Measurements from ENCODE around the gene MRPS22. TPM values are rescaled to one million over a fixed set of nuclear protein-coding genes. Genes with fewer than 3 reads are reported as not detected.
A peak's percentile ranks its signal among the peaks of the same experiment; 100 is the strongest.

The MRPS22 gene
- total and polyA plus RNA-seq, 2 of the 13 experiments (the other 11 are each of a cell fraction or from before 2014, with no cell fraction given): 52.7 to 113 TPM

DNA sequence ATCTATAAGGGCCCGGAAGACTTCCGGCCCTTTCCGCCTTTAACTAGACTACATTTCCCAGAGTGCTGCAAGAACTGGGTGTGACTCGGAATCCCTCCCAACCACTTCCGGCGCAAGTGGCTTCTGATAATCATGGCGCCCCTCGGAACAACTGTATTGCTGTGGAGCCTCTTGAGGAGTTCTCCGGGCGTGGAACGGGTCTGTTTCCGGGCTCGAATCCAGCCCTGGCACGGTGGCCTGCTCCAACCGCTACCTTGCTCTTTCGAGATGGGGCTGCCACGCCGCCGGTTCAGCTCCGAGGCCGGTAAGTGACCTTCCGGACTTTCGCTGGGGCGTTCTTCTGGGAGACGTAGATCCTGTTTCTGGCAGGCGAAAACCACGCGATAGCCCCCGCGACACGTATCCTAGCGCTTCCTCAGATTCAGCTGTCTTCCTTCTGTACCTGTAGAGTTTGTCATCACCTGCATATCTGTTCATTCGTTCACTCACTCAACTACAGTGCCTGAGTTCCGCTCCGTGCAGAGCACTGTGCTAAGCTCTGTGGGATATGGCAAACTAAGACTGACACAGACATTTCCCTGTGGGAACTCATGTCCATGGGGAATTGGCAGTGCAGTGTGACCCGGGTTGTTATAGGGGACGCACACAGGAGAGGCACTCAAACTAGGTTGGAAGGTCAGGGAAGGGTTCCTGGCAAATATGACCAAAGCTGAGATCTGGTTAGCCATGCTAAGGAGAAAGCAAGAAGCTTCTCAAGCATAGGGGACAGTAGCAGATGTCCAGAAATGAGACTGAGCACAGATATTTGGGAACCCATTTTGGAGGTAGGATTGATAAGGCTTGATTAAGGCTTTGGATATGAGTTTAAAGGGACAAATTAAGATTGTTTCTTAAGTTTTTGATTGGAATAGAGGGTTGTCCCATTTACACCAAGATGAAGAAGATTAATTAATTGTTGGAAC is at the start of gene MRPS22 (continued):
- TF ChIP-seq MIXL1 (CRISPR knock-in tag; IDR thresholded peaks at IDR 0.05): peak; percentile 90
- no peak for TF ChIP-seq HNRNPK (IDR thresholded peaks at IDR 0.05; ENCODE audit: low read depth, low read length, poor library complexity, severe bottlenecking)
- TF ChIP-seq NFKB2 (CRISPR knock-in tag; IDR thresholded peaks at IDR 0.05; ENCODE audit: borderline replicate concordance): no peak
- TF ChIP-seq, protein P1, sequence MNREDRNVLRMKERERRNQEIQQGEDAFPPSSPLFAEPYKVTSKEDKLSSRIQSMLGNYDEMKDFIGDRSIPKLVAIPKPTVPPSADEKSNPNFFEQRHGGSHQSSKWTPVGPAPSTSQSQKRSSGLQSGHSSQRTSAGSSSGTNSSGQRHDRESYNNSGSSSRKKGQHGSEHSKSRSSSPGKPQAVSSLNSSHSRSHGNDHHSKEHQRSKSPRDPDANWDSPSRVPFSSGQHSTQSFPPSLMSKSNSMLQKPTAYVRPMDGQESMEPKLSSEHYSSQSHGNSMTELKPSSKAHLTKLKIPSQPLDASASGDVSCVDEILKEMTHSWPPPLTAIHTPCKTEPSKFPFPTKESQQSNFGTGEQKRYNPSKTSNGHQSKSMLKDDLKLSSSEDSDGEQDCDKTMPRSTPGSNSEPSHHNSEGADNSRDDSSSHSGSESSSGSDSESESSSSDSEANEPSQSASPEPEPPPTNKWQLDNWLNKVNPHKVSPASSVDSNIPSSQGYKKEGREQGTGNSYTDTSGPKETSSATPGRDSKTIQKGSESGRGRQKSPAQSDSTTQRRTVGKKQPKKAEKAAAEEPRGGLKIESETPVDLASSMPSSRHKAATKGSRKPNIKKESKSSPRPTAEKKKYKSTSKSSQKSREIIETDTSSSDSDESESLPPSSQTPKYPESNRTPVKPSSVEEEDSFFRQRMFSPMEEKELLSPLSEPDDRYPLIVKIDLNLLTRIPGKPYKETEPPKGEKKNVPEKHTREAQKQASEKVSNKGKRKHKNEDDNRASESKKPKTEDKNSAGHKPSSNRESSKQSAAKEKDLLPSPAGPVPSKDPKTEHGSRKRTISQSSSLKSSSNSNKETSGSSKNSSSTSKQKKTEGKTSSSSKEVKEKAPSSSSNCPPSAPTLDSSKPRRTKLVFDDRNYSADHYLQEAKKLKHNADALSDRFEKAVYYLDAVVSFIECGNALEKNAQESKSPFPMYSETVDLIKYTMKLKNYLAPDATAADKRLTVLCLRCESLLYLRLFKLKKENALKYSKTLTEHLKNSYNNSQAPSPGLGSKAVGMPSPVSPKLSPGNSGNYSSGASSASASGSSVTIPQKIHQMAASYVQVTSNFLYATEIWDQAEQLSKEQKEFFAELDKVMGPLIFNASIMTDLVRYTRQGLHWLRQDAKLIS (CRISPR knock-in tag; IDR thresholded peaks at IDR 0.05): no peak
- TF ChIP-seq, protein P2, sequence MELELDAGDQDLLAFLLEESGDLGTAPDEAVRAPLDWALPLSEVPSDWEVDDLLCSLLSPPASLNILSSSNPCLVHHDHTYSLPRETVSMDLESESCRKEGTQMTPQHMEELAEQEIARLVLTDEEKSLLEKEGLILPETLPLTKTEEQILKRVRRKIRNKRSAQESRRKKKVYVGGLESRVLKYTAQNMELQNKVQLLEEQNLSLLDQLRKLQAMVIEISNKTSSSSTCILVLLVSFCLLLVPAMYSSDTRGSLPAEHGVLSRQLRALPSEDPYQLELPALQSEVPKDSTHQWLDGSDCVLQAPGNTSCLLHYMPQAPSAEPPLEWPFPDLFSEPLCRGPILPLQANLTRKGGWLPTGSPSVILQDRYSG (CRISPR knock-in tag; IDR thresholded peaks at IDR 0.05): no peak
- no peak; the same call in none of the 2 replicates for TF ChIP-seq ZMYM4 (CRISPR knock-in tag; IDR thresholded peaks at IDR 0.05)
- TF ChIP-seq PHF5A (CRISPR knock-in tag; IDR thresholded peaks at IDR 0.05; ENCODE audit: low read depth, unreplicated experiment): no peak
- no peak for TF ChIP-seq SRSF9 (IDR thresholded peaks at IDR 0.05; ENCODE audit: borderline replicate concordance, insufficient read depth, low read depth, low read length, poor library complexity, severe bottlenecking)
- peak; percentile 24; the same call in 1 of the 2 replicates for TF ChIP-seq ZNF451 (CRISPR knock-in tag; IDR thresholded peaks at IDR 0.05)
- TF ChIP-seq RAD21 (CRISPR knock-in tag; IDR thresholded peaks at IDR 0.05): no peak
- no peak for TF ChIP-seq ZNF12 (CRISPR knock-in tag; IDR thresholded peaks at IDR 0.05)
- no peak for TF ChIP-seq ZNF282 (IDR thresholded peaks at IDR 0.05; ENCODE audit: partially characterized antibody)
- TF ChIP-seq U2AF1 (optimal IDR thresholded peaks at IDR 0.05; ENCODE audit: low read depth, low read length): no peak
- TF ChIP-seq, protein P3, sequence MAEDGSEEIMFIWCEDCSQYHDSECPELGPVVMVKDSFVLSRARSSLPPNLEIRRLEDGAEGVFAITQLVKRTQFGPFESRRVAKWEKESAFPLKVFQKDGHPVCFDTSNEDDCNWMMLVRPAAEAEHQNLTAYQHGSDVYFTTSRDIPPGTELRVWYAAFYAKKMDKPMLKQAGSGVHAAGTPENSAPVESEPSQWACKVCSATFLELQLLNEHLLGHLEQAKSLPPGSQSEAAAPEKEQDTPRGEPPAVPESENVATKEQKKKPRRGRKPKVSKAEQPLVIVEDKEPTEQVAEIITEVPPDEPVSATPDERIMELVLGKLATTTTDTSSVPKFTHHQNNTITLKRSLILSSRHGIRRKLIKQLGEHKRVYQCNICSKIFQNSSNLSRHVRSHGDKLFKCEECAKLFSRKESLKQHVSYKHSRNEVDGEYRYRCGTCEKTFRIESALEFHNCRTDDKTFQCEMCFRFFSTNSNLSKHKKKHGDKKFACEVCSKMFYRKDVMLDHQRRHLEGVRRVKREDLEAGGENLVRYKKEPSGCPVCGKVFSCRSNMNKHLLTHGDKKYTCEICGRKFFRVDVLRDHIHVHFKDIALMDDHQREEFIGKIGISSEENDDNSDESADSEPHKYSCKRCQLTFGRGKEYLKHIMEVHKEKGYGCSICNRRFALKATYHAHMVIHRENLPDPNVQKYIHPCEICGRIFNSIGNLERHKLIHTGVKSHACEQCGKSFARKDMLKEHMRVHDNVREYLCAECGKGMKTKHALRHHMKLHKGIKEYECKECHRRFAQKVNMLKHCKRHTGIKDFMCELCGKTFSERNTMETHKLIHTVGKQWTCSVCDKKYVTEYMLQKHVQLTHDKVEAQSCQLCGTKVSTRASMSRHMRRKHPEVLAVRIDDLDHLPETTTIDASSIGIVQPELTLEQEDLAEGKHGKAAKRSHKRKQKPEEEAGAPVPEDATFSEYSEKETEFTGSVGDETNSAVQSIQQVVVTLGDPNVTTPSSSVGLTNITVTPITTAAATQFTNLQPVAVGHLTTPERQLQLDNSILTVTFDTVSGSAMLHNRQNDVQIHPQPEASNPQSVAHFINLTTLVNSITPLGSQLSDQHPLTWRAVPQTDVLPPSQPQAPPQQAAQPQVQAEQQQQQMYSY (CRISPR knock-in tag; IDR thresholded peaks at IDR 0.05): 0 out of 2 replicates have a peak, but pooled peaks have one; percentile 31
- TF ChIP-seq PLRG1 (conservative IDR thresholded peaks at IDR 0.05): no peak
- TF ChIP-seq ARNT (IDR thresholded peaks at IDR 0.05): no peak
- TF ChIP-seq GTF3A (CRISPR knock-in tag; conservative IDR thresholded peaks at IDR 0.05): no peak
- TF ChIP-seq IRX3 (CRISPR knock-in tag; IDR thresholded peaks at IDR 0.05; ENCODE audit: borderline replicate concordance, low read depth): no peak
- TF ChIP-seq YEATS4 (CRISPR knock-in tag; IDR thresholded peaks at IDR 0.05; ENCODE audit: borderline replicate concordance): peak; percentile 93
- TF ChIP-seq PHF8 (CRISPR knock-in tag; IDR thresholded peaks at IDR 0.05): peak; percentile 80
- TF ChIP-seq SALL2 (CRISPR knock-in tag; IDR thresholded peaks at IDR 0.05): peak; percentile 36; the same call in 1 of the 2 replicates

Measured in HepG2 (cell line).